HEK293 (cell line): Measurements from ENCODE around the gene PPP3CA.

Experiments
- CTCF ChIA-PET: fragments of 350-600 bp; formaldehyde crosslinking; extraction: SDS; loops from one replicate; lab custom pipeline; 2021; ENCODE audit warnings: antibody characterized with exemption; lab: Yijun Ruan, JAX
- POLR2A ChIA-PET: fragments of 300-600 bp; formaldehyde crosslinking; extraction: SDS; loops from one replicate; lab custom pipeline; 2020; ENCODE audit warnings: antibody characterized with exemption, inconsistent platforms; lab: Yijun Ruan, JAX
- H3K27ac ChIP-seq: fragments of 200-500 bp; sonication (Bioruptor generic); 2 replicates; pipeline ENCODE4 v1.5.1; 2014; ENCODE audit warnings: low read depth, low read length, control low read depth, inconsistent platforms; ENCODE audit errors: extremely low read depth
- H3K36me3 ChIP-seq, 2 experiments: fragments of 200-500 bp in 1 of 2; sonication (Bioruptor generic) in 1 of 2; 1 replicate in 1 of 2; 2 replicates in 1 of 2; pipeline ENCODE4 v1.5.1; 2014 to 2017; ENCODE audit warnings: inconsistent platforms in 2 of 2, low read length in 2 of 2; ENCODE audit not compliant: control insufficient read depth in 2 of 2, insufficient read depth in 1 of 2
- H3K4me1 ChIP-seq: fragments of 200-500 bp; sonication (Bioruptor generic); 2 replicates; pipeline ENCODE4 v1.5.1; 2014; ENCODE audit warnings: mild to moderate bottlenecking, low read length, inconsistent platforms; ENCODE audit not compliant: control insufficient read depth, insufficient read depth
- H3K4me3 ChIP-seq: 2 replicates; pipeline ENCODE4 v1.5.1; 2011; ENCODE audit warnings: low read depth, mild to moderate bottlenecking, control low read depth, low read length, moderate library complexity
- H3K9me3 ChIP-seq: fragments of 200-500 bp; sonication (Bioruptor generic); 2 replicates; pipeline ENCODE4 v1.5.1; 2014; ENCODE audit warnings: low read depth, low read length, inconsistent platforms; ENCODE audit not compliant: control insufficient read depth, insufficient read depth
- MZF1 ChIP-seq: fragments of 450-650 bp; formaldehyde crosslinking; IDR thresholded peaks from 2 replicates; pipeline ENCODE4 v1.5.1; 2017; ENCODE audit warnings: missing biosample characterization, missing genetic modification characterization, borderline replicate concordance
- PATZ1 ChIP-seq: fragments of 450-650 bp; formaldehyde crosslinking; IDR thresholded peaks from 2 replicates; pipeline ENCODE4 v1.5.1; 2016; ENCODE audit warnings: missing biosample characterization, missing genetic modification characterization
- PRDM2 ChIP-seq: fragments of 450-650 bp; formaldehyde crosslinking; IDR thresholded peaks from 2 replicates; pipeline ENCODE4 v1.5.1; 2016; ENCODE audit warnings: missing biosample characterization, missing genetic modification characterization, borderline replicate concordance
- SCRT2 ChIP-seq: fragments of 450-650 bp; formaldehyde crosslinking; IDR thresholded peaks from 2 replicates; pipeline ENCODE4 v1.5.1; 2016; ENCODE audit warnings: missing biosample characterization, missing genetic modification characterization
- ZBTB49 ChIP-seq: fragments of 450-650 bp; formaldehyde crosslinking; IDR thresholded peaks from 2 replicates; pipeline ENCODE4 v1.5.1; 2016; ENCODE audit warnings: missing biosample characterization, missing genetic modification characterization, low read depth
- ZBTB7A ChIP-seq: fragments of 450-650 bp; formaldehyde crosslinking; IDR thresholded peaks from 2 replicates; pipeline ENCODE4 v1.5.1; 2016; ENCODE audit warnings: low read depth, missing biosample characterization, missing genetic modification characterization
- ZNF23 ChIP-seq: fragments of 450-650 bp; formaldehyde crosslinking; IDR thresholded peaks from 2 replicates; pipeline ENCODE4 v1.5.1; 2016; ENCODE audit warnings: missing biosample characterization, missing genetic modification characterization, borderline replicate concordance
- TF ChIP-seq, protein P1 (sequence below): IDR thresholded peaks from 2 replicates; pipeline ENCODE4 v1.6.1; 2011; ENCODE audit warnings: mild to moderate bottlenecking, low read depth, low read length, borderline replicate concordance
- TF ChIP-seq, protein P2 (sequence below): fragments of 450-650 bp; formaldehyde crosslinking; IDR thresholded peaks from 2 replicates; pipeline ENCODE4 v1.5.1; 2016; ENCODE audit warnings: missing biosample characterization, missing genetic modification characterization

PPP3CA gene

GRCh38 chr4:101328063-101328602, 19.2 kb downstream of the PPP3CA start (continued):
- TF ChIP-seq PRDM2: no peak

GRCh38 chr4:101326576-101326975, 20.8 kb downstream of the PPP3CA start:
- no peaks in the 10 kb centered on the region for H3K36me3 ChIP-seq
- H3K9me3 ChIP-seq: no peaks in the 10 kb centered on the region
- H3K27ac ChIP-seq: no peak overlapping the region
- TF ChIP-seq SCRT2 (tag by site-specific recombination): peak; percentile 64
- no peak for TF ChIP-seq ZBTB7A
- no peak for TF ChIP-seq MZF1 (tag by site-specific recombination)
- TF ChIP-seq ZBTB49 (tag by site-specific recombination): no peak
- TF ChIP-seq ZNF23: no peak
- TF ChIP-seq, protein P1, sequence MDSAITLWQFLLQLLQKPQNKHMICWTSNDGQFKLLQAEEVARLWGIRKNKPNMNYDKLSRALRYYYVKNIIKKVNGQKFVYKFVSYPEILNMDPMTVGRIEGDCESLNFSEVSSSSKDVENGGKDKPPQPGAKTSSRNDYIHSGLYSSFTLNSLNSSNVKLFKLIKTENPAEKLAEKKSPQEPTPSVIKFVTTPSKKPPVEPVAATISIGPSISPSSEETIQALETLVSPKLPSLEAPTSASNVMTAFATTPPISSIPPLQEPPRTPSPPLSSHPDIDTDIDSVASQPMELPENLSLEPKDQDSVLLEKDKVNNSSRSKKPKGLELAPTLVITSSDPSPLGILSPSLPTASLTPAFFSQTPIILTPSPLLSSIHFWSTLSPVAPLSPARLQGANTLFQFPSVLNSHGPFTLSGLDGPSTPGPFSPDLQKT: no peak
- TF ChIP-seq, protein P2, sequence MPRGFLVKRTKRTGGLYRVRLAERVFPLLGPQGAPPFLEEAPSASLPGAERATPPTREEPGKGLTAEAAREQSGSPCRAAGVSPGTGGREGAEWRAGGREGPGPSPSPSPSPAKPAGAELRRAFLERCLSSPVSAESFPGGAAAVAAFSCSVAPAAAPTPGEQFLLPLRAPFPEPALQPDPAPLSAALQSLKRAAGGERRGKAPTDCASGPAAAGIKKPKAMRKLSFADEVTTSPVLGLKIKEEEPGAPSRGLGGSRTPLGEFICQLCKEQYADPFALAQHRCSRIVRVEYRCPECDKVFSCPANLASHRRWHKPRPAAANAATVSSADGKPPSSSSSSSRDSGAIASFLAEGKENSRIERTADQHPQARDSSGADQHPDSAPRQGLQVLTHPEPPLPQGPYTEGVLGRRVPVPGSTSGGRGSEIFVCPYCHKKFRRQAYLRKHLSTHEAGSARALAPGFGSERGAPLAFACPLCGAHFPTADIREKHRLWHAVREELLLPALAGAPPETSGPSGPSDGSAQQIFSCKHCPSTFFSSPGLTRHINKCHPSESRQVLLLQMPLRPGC (tag by site-specific recombination): no peak
- TF ChIP-seq PATZ1 (tag by site-specific recombination): no peak
- TF ChIP-seq, all 188 proteins: peak for 1
- CTCF ChIA-PET: interaction anchor here (0.8 kb wide), 1 partner anchor 157 kb away, joined by 3 read pairs; no protein-coding TSS in a partner anchor
- POLR2A ChIA-PET: no interaction called here
- H3K4me1 ChIP-seq: no peaks in the 10 kb centered on the region; the same call in 1 of the 2 replicates
- H3K4me3 ChIP-seq: no peak overlapping the region
